Adrenal gland (tissue), 12 donors: ENCODE data around the gene NLRC5. TPM values are rescaled to one million over a fixed set of nuclear protein-coding genes. Genes with fewer than 3 reads are reported as not detected.

Experiments used
- DNase-seq, 7 donors: peaks; one replicate each; pipeline ENCODE4 v3.0.0-alpha.2; 2019 to 2020
- H3K27ac ChIP-seq, 5 donors: fragments of 200-600 bp; sonication (generic) in 4 of 5; 1 replicate in 3 of 5; 2 replicates in 2 of 5; pipeline versions ENCODE4 v1.5.1 to v1.8.0; 2016 to 2020; ENCODE audit warnings: mild to moderate bottlenecking in 1 of 5
- H3K27me3 ChIP-seq: fragments of 200-600 bp; 2 replicates; pipeline ENCODE4 v1.8.0; 2021
- H3K36me3 ChIP-seq, 2 donors: fragments of 200-600 bp; replicated peaks in 1 of 2; 1 replicate in 1 of 2; 2 replicates in 1 of 2; pipeline versions ENCODE4 v1.5.1 to v1.8.0; 2018 to 2022
- H3K4me1 ChIP-seq, 2 donors: fragments of 200-600 bp; replicated peaks in 1 of 2; 1 replicate in 1 of 2; 2 replicates in 1 of 2; pipeline versions ENCODE4 v1.5.1 to v1.8.0; 2018 to 2021
- H3K4me3 ChIP-seq, 4 donors: fragments of 200-600 bp; sonication (generic) in 3 of 4; one replicate each; pipeline ENCODE4 v1.5.1; 2016 to 2018
- H3K9me3 ChIP-seq, 3 donors: fragments of 200-600 bp; sonication (generic) in 1 of 3; replicated peaks in 1 of 3; 1 replicate in 2 of 3; 2 replicates in 1 of 3; pipeline versions ENCODE4 v1.5.1 to v1.8.0; 2016 to 2021
- CTCF ChIP-seq, 6 experiments: fragments of 450-650 bp in 4 of 6; fragments of 200-600 bp in 2 of 6; sonication (generic) in 1 of 6; IDR thresholded peaks; 1 replicate in 5 of 6; 2 replicates in 1 of 6; pipeline versions ENCODE4 v1.5.1 to v1.8.0; 2016 to 2021; ENCODE audit warnings: antibody characterized with exemption in 6 of 6, mild to moderate bottlenecking in 2 of 6, moderate library complexity in 1 of 6
- POLR2A ChIP-seq, 2 donors: fragments of 450-650 bp; IDR thresholded peaks; one replicate each; pipeline ENCODE4 v1.6.1; 2017; ENCODE audit warnings: antibody characterized with exemption in 2 of 2, mild to moderate bottlenecking in 2 of 2, moderate library complexity in 1 of 2
- WGBS, 4 donors: extraction: QIAGEN DNeasy Blood & Tissue Kit in 2 of 4; methylation state at CpG; one replicate each; pipeline versions ENCODE4 v1.1.5 to v1.1.7; 2013 to 2017; 5-methylcytosine and 5-hydroxymethylcytosine counted together
- intact Hi-C, 2 donors: fragments of 100-400 bp; cut with DNase I; formaldehyde crosslinking; loops; one replicate each; pipeline versions ENCODE4 v1.14.1 to v1.15.0; 2022 to 2023
- polyA plus RNA-seq, 3 donors: library from polyadenylated mRNA; stranded (reverse); fragments of 200-250 nt in 2 of 3; fragments of 350-450 nt in 1 of 3; fragmentation: Illumina TruSeq in 1 of 3; extraction: RNeasy Lipid Tissue Mini Kit (QIAGEN cat#74804) in 1 of 3; gene quantifications; one replicate each; pipeline ENCODE4 v1.2.3, GENCODE V29; 2013 to 2014
- total RNA-seq, 9 donors: library from RNA; depleted of rRNA in 4 of 9; stranded (reverse); fragments of >200 nt in 4 of 9; fragments of 120-200 nt in 1 of 9; fragmentation: NEBNext Ultra II Directional in 1 of 9; extraction: Animal tissue kit (Norgen Biotek cat#: 25700) in 1 of 9; gene quantifications; one replicate each; pipeline versions ENCODE4 v1.1.0 to v1.2.4, GENCODE V29; 2013 to 2023
- donor health status: healthy with polysubstance abuse.
- donor health status: Bipolar disorder and iron deficiency.
- donor health status: DM: yes; HTN: yes; CAD: no.
- donor health status: DM: no; HTN: no; CAD: no.
- donor health status: DM: no; HTN: no; CAD: no.
- donor health status: DM: yes; HTN: yes; CAD: no.

The NLRC5 gene
- total and polyA plus RNA-seq, 12 donors, result 6.0 to 89.0 (median 26.6) TPM

- TF ChIP-seq CTCF (IDR thresholded peaks at IDR 0.05) (no peak), POLR2A (IDR thresholded peaks at IDR 0.05) (no peak)
- no peaks in the 10 kb centered on the region for H3K4me1 ChIP-seq
- no peak overlapping the region for H3K27ac ChIP-seq
- no peaks in the 10 kb centered on the region for H3K36me3 ChIP-seq
- H3K27me3 ChIP-seq, result no peaks in the 10 kb centered on the region
- 75 to 87% (median 83%) methylated on average over 1 to 3 of the region's 3 CpGs for WGBS, 4 donors
- peak in 1 of 7 donors; percentile 0 for DNase-seq
- H3K9me3 ChIP-seq, result no peaks in the 10 kb centered on the region
- H3K4me3 ChIP-seq, result no peak overlapping the region
- intact Hi-C loops, result no loop called here
Measured at GRCh38 chr16:56997931-56998330, 8.6 kb downstream of the NLRC5 start.

GRCh38 chr16:56998352-56998751 is 9.0 kb downstream of the NLRC5 start:
- no peak for DNase-seq
- 94 to 98% (median 98%) methylated on average over 3 of the region's 3 CpGs for WGBS, 4 donors

GRCh38 chr16:56998861-56999260 is 9.5 kb downstream of the NLRC5 start:
- TF ChIP-seq CTCF (IDR thresholded peaks at IDR 0.05) (no peak), POLR2A (IDR thresholded peaks at IDR 0.05) (no peak)
- intact Hi-C loops, result no loop called here
- no peaks in the 10 kb centered on the region for H3K9me3 ChIP-seq
- DNase-seq, result peak in 1 of 7 donors; percentile 3
- no peak overlapping the region for H3K27ac ChIP-seq
- H3K36me3 ChIP-seq, result no peaks in the 10 kb centered on the region
- no peaks in the 10 kb centered on the region for H3K4me1 ChIP-seq
- 93 to 97% (median 94%) methylated on average over 6 of the region's 6 CpGs for WGBS, 4 donors
- H3K27me3 ChIP-seq, result no peaks in the 10 kb centered on the region
- H3K4me3 ChIP-seq, result no peak overlapping the region

More at GRCh38 chr16:56998352-56998751, 9.0 kb downstream of the NLRC5 start:
- H3K27me3 ChIP-seq, result no peaks in the 10 kb centered on the region
- no peaks in the 10 kb centered on the region for H3K36me3 ChIP-seq
- no peak overlapping the region for H3K4me3 ChIP-seq
- H3K27ac ChIP-seq, result no peak overlapping the region
- TF ChIP-seq CTCF (IDR thresholded peaks at IDR 0.05), result no peak
- no peak for TF ChIP-seq POLR2A (IDR thresholded peaks at IDR 0.05)
- no peaks in the 10 kb centered on the region for H3K9me3 ChIP-seq
- intact Hi-C loops, result no loop called here
- no peaks in the 10 kb centered on the region for H3K4me1 ChIP-seq

GRCh38 chr16:56999409-57000270 is 10.3 kb downstream of the NLRC5 start:
- TF ChIP-seq POLR2A (IDR thresholded peaks at IDR 0.05), result no peak
- no peak for TF ChIP-seq CTCF (IDR thresholded peaks at IDR 0.05)
- H3K36me3 ChIP-seq, result peaks cover 0 to 3% of the 10 kb centered on the region in 2 donors
- DNase-seq, result peak in 1 of 7 donors; percentile 5
- H3K4me3 ChIP-seq, result no peak overlapping the region
- no peaks in the 10 kb centered on the region for H3K27me3 ChIP-seq
- no peaks in the 10 kb centered on the region for H3K9me3 ChIP-seq
- no peaks in the 10 kb centered on the region for H3K4me1 ChIP-seq
- peak overlapping the region in 2 of 5 donors; percentile 52 to 53 for H3K27ac ChIP-seq
- WGBS, 4 donors, result 82 to 95% (median 88%) methylated on average over 9 to 11 of the region's 11 CpGs; no CpG with 5 or more reads in 1 of the 4 donors
- intact Hi-C loops, result no loop called here
